ENCODE measurements around the gene ARRB1.
A peak's percentile ranks its signal among the peaks of the same experiment; 100 is the strongest.
"Not testable (repeated sequence)": the region's sequence is repeated elsewhere in the genome, so short reads cannot be mapped to it uniquely, and the experiment has no call there.

ARRB1 gene

DNA sequence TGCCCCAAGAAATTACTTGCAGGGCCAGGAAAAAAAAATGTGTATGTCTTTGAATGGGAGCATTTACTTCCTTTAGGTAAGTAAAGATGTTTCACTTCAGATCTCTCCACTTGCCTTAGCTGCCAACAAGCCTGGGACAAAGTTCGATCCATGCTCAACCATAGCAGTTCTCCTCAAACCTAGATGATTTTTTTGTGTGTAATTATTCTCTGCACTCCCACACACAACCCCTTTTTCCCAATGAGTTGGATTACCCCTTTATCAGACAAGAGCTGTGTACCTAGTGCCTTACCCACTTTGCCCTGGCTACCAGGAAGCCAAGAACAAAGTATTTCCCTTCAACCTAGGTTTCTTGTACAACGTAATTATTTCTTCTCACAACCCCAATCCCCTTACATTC, 75.3 kb downstream of the ARRB1 start:
- DNase-seq (ENCODE audit: low read depth, low spot score), result no peak

DNA sequence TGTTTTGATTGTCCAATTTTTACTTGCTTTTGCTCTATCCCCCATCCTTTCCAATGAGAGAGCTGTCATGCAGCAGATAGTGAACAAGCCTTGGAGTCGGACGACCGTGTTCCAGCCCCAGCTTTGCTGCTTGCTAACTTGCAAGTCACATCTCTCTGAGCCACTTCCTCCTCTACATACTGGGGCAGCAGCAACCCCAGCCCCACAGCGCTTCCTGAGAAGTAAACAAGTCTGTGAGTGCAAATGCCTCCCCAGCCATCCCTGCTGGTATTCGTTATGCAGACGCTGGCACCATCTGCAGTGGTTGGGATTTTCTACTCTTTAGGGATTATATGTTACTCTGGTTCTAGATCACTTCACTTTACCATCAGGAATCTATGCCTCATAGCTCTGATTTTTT, 75.9 kb downstream of the ARRB1 start:
- no peak for DNase-seq (ENCODE audit: low read depth, low spot score)

DNA sequence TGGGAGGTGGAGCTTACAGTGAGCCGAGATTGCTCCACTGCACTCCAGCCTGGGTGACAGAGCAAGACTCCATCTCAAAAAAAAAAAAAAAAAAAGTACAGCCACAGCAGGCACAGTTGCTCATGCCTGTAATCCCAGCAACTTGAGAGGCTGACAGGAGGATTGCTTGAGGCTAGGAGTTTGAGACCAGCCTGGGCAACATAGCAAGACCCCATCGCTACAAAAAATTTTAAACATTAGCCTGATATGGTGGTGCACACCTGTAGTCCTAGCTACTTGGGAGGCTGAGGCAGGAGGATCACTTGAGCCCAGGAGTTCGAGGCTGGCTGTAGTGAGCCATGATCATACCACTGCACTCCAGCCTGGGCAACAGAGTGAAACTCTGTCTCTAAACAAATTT, 76.7 kb downstream of the ARRB1 start:
- DNase-seq (ENCODE audit: low read depth, low spot score), result not testable (repeated sequence)

DNA sequence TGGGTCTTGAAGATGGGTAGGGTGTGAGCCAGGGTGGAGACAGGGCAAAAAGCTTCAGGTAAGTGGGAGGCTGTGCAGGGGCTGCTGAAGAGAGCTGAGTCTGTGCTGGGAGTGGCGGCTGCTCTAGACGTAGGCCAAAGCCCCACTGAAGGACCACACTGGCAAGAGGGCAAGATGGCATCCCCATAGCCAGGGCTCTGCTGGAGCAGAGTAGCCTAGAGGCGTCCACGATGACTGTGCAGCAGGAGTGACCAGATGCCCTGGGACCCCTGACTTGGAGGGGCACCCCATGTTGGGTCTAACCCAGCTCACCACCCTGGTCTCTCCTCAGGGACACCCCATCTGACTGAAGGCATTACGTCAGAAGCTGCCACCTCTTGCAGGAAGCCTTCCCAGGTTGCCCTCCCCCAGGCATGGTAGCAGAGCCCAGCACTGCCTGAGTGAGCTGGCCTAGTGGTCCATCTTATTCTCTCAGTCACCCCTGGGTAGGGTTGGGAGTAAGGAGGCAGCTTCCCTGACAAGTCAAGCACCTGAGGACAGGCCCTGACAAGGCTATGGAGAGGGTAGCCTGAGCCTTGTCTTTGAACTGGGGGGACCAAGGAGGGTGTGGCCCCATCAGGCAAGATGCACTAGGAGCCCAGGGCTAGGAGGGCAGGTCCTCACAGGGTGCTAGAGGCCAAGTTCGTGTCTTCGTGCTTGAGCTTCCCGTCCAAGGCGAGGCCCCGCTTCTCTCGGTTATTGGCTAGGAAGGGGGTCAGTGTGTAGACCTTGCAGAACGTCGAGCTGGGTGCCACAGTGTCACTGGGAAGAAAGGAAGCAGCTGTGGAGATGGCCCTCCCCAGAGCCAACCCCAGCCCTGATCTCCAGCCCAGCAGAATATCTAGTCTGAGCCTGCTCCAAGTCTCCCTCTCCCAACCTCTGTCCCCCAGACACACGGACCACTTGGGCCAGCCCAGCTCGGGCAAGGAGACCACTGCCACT, 77.8 kb downstream of the ARRB1 start:
- DNase-seq (ENCODE audit: low read depth, low spot score), result no peak

DNA sequence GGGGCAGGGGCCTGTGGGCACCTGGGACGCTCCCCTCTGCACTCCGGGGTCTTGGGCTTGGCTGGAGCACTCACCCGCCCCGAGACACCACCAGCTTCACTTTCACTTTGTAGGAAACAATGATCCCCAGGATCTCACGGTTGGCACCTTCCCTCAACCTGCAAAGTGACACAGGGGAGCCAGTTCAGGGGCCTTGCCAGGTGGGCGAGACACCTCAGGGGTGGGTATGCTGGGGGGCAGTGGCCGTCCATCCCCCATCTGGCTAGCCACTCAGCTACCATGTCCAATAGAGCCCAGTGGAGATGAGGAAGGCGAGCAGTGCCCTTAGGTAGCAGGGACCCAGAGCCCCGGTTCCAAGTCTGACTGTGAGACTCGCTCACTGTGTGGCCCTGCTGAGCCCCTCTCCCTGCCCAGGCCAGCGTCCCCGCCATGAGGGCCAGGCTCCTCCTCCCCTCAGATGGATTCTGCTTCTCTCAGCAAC, 78.6 kb downstream of the ARRB1 start:
- no peak for DNase-seq (ENCODE audit: low read depth, low spot score)

DNA sequence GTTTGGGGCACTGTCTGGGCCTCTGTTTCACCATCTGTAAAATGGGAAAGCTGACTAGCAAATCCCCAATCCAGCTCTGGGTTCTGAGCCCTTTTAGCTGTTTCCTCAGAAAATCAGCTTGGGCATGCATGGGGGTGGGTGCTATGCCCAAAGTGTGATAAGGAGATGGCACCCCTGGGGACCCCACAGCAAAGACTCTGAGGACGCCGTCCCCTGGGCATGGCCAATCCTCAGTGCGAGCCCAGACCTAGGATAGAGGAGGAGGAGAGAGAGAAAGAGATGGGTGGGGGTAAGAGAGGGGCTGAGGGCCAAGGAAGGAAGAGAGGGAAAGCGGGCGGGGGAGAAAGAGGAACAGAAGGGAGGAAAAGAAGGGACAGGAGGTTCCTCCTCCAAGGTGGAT, 79.1 kb downstream of the ARRB1 start:
- no peak for DNase-seq (ENCODE audit: low read depth, low spot score)

DNA sequence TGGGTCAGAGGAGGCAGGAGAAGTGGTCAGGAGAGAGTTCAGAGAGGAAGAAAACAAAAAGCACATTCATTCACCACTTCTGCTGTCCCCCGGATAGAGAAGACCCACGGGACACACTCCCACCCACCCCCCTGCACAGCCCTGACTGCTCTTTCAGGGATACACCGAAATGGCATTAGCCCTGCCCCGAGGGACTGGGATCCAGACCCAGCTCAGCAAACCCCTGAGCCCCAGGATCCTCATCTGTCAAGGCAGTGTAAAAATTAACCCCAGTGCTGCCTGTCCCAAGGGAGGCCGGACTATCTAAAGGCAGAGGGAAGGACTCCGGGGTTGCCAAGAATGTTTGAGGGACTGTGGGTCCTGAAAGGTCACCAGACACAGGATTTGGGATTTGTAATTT, 79.7 kb downstream of the ARRB1 start:
- no peak for DNase-seq (ENCODE audit: low read depth, low spot score)

DNA sequence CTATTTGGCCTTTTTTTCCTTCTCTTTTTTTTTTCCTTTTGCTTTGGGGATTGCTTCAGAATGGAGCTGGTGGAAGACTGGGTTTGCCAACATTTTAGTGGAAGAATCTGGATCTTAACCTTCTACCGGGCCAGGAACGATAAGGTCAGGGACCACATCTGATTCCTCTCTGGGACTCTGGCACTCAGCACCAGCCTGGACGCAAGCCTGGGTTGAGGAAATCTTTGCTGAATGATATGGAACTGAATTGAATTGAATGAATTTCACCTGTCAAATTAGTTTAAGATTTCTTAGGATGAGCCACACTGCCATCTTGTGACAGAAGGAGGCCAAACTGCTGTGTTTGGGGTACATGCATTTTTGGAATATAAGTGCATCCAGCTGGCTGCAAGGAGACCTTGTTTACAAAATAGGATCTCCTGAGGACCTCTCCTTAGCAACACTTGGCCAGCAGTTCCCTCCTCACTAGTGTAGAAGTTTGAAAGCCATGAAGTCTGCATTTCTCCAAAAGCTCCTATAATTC, 80.5 kb downstream of the ARRB1 start:
- DNase-seq (ENCODE audit: low read depth, low spot score), result peak; percentile 16

DNA sequence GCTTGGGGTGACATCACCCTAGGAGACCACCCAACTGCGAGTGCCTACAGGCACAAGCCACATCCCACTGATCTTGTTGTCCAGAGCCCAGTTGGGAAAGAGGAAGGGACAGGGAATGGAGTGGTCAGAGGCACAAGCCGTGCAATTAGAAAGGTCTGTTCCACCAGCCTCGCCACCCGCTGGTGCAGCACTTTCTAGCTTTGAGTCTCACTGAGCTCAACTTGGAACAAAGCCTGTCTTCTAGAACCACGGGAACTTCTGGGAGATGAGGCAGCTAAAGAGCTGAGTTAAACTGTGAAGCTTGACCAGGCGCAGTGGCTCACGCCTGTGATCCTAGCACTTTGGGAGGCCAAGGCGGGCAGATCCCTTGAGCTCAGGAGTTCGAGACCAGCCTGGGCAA, 81.6 kb downstream of the ARRB1 start:
- no peak for DNase-seq (ENCODE audit: low read depth, low spot score)

DNA sequence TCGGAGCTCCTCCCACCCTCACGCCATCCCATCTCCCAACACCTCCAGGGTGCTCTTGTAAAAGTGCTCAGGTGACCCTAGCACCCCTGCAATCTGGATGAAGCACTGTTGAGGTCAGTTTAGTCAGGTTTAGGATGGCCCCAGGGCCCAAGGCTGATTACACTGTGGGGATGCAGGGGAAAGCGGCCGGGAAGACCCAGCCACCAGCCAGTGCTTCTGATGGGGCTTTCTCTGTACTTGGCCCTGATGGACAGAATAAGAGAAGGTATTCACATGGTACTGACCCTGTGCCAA, 82.1 kb downstream of the ARRB1 start:
- no peak for DNase-seq (ENCODE audit: low read depth, low spot score)

DNA sequence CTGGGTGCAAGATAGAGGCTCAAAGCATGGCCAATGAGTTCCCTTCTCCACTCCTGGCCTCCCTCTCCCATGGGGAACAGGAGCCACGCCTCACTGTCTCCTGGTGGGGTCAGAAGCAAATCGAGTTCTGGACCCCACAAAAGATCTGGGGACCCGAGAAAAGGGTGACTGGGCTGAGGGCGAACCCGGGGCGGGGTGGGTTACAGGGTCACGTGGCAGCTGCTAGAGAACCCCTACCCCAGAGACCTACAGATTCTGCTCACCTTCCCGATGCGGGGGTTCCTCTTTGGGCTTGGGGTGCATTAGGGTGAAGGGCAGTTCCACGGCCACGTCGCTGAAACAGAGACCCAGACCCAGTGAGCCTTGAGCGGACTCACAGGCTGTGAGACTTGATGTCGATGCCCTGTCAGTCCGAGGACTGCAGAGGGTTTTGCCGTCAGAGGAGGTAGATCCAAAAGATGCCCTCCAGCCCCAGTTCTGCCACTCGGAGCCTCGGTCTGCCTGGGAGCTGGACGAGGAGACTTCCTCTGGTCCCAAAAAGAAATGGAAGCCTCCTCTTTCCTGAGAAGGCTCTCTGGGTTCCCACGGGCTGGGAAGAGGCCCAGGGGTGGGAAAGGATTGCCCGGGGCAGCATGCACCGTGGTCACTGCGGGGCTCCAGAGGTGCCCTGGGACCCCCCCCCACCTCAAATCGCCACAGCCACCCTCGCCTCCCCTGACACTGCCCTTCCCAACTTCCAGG, 82.7 kb downstream of the ARRB1 start:
- DNase-seq (ENCODE audit: low read depth, low spot score), result no peak

DNA sequence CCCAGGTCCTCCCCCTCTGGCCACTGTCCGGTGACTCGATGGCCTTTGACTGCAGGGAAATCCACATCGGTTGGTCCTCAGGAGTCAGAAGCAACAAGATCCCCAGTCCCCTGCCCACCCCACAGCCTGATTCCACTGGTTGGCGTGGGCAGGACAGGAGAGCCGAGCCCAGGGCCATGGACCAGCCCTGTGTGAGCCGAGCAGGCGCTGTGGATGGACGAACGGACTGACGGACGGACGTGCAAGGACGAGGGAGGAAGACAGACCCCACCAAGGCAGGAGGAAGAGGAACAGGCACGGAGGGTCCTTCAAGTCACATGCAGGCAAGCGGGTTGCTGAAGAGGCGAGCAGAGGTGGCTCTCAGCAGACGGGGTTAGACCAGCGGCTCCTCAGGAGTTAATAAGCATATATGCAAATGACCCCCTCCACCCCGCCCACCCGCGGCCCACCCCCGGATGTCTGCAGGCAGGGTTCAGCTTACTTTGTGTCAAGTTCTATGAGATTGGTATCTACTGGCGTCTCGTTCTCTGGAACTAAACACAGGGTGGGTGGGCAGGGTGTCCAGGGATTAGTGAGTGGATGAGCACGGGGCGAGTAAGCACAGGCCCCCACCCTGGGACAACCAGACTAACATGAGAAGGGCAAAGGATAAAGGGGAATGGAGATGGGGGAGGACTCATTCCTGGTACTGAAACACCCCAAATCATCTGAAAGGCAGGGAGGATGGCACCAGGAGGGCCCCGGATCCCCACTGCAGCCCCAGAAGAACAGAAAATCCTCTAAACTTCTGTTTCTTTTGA, 84.1 kb downstream of the ARRB1 start:
- DNase-seq (ENCODE audit: low read depth, low spot score), result no peak

DNA sequence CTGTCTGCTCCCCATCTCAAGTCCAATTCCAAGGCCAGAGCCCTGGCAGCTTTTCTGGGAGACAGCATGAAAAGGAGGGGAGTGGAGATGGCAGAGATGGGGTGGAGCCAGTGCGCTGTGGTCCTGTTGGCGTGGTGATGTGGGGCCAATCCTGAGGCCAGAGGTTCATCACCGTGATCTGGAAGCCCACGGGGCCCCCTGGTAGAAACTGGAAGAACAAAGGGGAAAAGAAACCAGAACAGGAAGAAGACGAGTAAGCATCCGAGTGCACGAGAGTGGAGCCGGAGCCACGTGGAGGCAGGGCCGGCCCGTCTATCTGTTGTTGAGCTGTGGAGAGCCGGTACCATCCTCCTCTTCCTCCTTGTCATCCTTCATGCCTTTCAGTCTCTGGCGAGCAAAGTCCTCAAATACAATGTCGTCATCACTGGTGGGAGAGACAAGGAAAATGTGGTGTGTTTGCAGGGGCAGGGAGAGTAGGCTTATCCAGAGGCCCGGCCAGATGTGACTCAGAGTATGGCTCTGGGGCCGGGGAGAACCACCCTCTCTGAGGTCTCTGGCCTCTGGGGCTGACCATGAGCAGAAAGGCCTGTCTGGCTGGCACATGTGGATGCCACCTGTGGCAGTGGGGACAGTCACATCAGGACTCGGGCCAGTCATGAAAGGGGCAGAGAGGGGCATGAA, 85.5 kb downstream of the ARRB1 start:
- DNase-seq (ENCODE audit: low read depth, low spot score), result no peak

DNA sequence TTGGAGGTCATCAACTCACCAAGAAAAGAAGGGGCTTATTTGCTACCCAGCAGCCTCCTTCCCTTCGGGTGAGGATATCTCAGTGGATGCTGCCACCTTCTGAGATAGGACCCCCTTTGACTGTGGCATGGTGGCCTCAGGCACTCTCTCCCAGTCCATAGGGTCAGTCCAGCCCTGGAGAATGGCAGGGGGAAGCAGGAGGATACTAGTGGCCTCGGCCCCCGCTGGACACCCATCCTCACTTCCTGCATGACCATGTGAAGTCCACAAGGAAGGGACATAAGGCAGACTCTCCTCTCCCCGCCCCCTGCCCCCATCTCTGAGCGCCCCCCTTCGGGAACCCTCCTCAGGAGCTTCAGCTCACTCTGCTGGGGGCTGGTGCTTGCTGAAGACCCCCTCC, 86.5 kb downstream of the ARRB1 start:
- no peak for DNase-seq (ENCODE audit: low read depth, low spot score)

DNA sequence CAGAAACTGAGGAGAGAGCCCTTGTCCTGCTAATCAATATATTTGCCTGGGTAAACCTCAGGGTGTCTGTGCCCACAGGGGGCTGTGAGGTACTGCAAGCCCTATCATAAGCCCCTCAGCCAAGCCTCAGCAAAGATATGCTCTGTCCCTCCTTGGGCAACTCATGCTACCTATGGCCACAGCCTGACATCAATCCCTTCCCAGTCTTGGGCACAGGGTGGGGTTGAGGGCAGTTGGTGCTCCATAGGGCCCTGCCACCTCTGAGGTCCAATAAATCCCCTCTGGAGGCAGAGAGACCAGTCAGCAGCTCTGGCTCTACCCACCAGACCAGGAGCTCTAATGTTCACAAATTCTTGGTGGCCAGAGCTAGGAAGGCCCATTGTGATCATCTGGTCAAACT, 87.1 kb downstream of the ARRB1 start:
- DNase-seq (ENCODE audit: low read depth, low spot score), result no peak

DNA sequence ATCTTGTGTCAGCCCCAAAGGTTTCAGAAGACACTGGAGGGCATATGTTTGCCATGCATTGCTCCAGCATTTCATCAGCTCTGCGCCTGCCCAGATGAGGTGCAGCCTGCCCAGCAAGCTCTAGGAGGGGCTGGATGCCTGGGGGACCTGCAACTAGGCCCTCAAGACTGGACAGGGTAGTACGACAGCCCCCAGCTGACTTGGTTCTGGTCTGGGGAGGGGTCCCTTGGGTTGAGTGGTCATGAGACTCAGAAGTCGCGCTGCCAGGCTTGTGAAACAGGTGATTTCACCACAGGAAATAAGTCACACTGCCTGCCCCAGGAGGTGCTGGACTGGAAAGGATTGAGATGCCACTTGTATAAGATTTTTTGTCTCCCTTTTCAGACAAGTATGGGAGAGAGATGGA, 87.5 kb downstream of the ARRB1 start:
- DNase-seq (ENCODE audit: low read depth, low spot score), result no peak

DNA sequence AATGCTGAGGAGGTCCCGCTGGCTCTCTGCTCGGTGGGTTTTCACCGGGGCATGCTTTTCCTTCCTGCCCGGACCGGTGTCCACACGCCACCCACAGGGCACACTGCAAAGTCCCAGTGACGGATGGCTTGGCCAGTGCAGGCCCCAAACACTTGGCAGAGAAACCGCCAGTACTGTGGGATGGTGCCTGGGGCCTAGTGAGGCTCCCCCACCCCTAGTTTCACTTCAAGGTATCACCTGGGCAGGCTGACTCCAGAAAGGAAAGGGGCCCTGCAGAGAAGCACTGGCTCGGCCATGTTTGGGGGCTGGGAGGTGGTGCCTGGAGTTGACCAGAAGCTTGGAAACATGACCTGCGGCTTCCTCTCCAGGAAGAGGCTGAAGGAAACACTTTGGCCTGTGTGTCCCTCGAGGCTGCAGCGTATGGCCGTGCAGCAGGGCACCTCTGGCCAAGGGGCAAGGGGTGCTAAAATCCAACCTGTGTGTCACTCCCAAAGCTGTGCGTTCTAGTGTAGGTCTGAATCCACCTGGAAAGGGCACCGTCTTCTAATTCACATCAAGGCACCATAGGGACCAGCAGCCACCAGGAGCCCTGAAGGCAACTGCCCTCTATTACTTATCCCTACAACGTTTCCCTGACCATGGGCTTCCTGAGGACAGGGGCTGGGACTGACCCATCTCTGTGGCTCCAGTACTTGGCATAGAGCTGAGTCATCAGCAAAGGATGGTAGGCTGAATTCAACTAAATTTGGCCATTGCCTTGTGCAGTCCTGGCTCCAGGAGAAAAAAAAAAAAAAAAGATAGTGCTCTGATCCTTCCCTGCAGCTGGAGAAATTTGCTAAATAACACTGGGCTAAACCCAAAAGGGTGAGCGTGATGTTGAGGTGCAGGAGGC, 88.3 kb downstream of the ARRB1 start:
- DNase-seq (ENCODE audit: low read depth, low spot score), result no peak

DNA sequence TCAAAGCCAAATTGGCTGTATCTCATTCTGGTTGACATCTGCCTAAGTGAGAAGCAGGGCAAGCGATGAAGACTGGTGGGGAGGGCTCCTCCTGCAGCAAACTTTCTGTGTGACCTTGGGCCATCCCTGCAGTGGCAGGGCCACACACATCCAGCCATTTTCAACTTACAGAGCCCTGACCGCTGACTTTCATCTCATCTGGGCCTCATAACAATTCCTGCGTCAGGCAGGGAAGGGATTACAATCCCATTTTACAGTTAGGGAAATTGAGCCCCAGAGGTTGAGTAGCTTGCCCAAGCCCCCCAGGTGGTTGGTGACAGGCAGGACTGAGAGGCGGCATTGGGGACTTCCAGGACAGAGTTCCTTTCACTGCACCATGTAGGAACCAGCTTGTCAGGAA, 89.0 kb downstream of the ARRB1 start:
- no peak for DNase-seq (ENCODE audit: low read depth, low spot score)

DNA sequence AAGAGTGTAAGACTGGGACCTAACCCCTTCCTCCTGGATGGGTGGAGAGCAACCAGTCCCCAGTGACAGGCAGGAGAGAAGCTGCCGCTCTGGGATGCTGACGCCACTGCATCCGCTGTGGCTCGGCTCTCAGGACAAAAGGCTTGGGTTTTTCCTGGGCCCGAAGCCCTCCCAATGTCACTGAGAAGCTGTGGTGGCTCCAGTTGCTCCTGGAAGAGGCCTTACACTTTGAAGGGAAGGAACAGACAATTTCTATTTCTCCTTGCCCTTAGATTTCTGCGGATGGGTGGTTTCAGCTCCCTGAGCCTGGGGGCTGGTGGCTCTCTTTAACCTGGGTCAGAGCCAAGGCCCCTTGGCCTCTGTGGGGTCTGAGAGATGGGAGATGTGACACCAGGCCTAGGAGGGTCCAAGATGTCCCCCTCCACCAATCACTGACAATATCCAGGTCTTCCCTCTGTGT, 89.5 kb downstream of the ARRB1 start:
- DNase-seq (ENCODE audit: low read depth, low spot score), result no peak

All from astrocyte of the hippocampus (primary cell).